NT2/D1 (cell line): ENCODE data around the gene LETM1.

Experiments
- SUZ12 ChIP-seq: IDR thresholded peaks from 2 replicates; pipeline ENCODE4 v1.6.1; 2011; ENCODE audit not compliant: insufficient read length, insufficient read depth; ENCODE audit errors: extremely low read depth
- YY1 ChIP-seq: IDR thresholded peaks from 2 replicates; pipeline ENCODE4 v1.6.1; 2011; ENCODE audit not compliant: insufficient read length, insufficient read depth

DNA sequence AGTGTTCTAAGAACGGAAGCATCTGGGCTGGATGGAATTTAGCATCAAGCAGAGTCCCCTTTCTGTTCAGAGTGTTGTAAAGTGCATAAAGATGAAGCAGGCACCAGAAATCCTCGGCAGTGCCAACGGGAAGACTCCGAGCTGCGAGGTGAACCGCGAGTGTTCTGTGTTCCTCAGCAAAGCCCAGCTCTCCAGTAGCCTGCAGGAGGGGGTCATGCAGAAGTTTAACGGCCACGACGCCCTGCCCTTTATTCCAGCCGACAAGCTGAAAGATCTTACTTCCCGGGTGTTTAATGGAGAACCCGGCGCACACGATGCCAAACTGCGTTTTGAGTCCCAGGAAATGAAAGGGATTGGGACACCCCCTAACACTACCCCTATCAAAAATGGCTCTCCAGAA lies 44.7 kb upstream of the LETM1 start:
- TF ChIP-seq SUZ12 (no peak), YY1 (no peak)
